Amygdala (tissue), 56 donors: ENCODE data around the gene CC2D2A.

ENCODE experiments used
- DNase-seq, 56 donors: peaks; one replicate each; lab custom pipeline; 2025; lab: John Stamatoyannopoulos, UW

Gene CC2D2A

DNA sequence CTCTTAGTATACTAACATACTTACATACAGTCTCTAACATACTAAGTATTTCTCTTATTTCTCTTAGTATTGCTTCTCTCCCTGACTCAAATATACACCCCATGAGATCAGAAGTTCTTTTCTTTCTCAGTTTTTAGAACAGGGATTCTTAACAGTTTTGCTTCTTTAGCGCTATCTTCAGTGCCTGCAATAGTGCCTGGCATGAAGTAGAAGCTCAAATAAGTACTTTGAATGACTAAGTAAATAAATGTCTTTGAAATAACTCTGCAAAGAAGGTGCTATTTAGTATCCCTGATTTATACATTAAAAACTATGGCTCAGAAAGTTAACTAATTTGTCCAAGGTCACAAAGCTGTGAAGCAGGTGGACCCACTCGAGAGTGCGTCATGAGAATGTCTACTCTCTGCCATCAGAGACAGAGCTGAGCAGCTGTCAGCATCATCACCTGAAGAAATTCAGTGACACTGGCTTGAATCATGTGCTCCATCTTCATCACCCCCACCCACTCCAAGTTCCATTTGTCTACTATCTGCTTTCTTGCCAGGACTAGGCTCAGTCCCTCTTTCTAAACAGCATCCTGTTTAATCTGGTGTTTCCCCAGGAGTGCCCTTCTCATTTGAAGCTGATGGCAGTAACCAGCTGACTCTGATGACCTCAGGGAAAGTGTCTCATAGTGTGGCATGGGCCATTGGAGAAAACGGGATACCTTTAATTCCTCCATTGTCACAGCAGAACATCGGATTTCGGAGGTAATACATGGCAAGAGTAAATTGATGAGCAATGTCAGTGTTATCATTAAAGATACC is 83.1 kb downstream of the CC2D2A start:
- no peak for DNase-seq

- no peak for DNase-seq
Measured at GRCh38 chr4:15556511-15557092, 86.9 kb downstream of the CC2D2A start.

GRCh38 chr4:15557786-15558550 is 88.3 kb downstream of the CC2D2A start:
- DNase-seq = no peak

GRCh38 chr4:15558561-15558960 is 88.9 kb downstream of the CC2D2A start:
- DNase-seq = no peak

DNA sequence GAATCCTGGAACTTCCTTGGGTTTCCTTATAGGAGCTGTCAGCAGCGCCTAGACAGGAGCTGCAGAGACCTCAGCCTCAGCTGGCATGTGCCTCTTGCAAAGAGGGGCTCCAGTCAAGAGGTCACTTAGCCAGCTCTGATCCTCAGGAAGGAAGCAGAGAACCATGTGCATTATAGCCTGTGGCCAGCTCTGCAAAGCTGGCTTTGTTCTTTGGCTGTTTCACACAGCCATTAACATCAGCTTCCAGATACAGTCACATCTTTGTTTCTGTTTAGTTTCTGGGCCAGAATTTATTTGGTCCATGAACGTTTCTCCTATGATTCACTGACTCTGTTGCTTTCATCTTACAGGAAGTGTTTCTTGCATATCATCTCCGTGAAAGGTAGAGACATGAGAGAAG is 92.4 kb downstream of the CC2D2A start:
- peak in 23 of 56 donors; percentile 1 to 60 (median 13) for DNase-seq

DNA sequence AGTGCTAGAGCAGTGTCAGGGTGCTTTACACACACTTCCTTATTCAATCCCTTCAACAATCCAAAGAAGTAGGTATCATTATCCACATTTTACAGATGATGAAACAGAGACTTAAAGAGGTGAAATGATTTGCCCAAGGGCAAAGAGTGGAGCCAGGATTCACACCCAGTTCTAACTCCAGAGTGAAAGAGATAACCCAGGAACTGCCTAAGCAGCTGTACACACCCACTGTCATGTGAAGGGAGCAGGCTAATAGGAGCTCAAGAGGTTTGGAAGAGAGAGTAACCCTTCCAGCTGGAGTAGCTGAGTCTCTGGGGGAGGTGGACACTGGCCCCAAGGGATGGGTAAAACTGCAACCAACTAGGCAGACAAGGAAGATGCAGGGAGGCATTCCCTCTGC is 92.9 kb downstream of the CC2D2A start:
- no peak for DNase-seq

DNA sequence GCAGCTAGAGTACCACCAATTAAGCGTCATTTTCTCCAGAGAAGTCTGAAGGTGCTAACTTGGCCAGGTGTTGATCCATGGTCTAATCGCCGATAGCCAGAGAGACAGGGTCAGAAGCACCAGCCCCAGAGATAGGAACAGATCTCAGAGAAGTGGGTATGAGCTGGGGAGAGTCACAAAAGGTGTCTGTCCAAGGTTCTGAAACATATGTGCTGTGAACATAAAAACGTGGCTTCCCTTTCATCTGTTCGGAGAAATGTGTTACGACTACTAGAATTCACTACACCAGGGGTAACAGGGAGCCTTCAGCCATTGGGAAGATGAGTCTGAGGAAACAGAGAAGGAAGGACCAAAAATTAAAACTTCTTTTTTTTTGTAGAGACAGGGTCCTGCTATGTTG is 94.2 kb downstream of the CC2D2A start:
- DNase-seq = no peak

DNA sequence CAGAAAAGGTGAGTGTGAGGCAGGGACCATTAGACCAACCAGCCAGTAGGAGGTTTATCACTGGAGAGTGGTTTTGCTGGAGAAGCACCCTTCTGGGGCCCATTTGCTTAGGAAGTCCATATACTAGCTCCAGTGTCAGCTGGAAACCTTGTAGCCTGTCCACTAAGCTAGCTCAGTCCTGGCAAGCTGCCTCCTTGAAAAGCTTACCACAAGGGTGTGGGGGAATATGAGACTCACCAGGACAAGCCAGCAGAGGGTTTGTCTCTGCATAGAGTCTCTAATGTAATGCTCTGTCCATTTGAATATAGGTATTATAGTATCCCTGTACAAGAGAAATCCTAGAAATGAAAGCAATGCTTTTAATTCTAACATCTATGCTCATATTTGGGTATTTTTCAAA is 99.1 kb downstream of the CC2D2A start:
- no peak for DNase-seq

GRCh38 chr4:15569746-15570145 is 100.1 kb downstream of the CC2D2A start:
- no peak for DNase-seq

- no peak for DNase-seq
Measured at GRCh38 chr4:15575966-15576365, 106.3 kb downstream of the CC2D2A start.

DNA sequence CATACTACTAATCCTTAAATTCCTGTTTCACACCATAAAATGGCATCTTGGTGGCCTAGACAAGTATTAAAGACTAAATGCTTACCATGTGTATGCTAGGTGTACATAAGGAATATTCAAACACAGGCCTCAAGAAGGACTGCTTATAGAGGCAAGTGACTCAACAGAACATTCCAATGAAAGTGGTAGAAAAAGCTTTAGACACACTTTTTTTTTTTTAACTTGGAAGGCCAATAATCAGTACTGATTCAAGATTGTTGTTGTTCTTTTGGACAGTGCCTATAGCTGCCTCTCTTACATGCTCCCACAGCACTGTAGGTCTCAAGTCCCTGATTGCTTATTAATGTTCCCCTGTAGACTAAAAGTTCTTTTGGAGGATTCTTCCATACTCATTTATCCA is 107.8 kb downstream of the CC2D2A start:
- DNase-seq = no peak

DNA sequence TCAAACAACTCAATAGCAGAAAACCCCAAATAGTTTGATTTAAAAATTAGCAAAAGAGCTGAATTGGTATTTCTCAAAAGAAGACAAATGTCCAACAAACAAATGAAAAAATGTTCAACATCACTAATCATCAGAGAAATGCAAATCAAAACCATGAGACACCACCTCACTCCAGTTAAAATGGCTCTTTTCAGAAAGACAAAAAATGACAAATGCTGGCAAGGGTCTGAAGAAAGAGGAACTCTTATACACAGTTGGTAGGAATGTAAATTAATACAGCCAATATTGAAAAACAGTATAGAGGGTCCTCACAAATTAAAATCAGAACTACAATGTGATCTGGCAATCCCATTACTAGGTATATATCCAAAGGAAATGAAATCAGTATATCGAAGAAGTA is 115.1 kb downstream of the CC2D2A start:
- DNase-seq = no peak

- no peak for DNase-seq
Measured at GRCh38 chr4:15585331-15585730, 115.6 kb downstream of the CC2D2A start.

- DNase-seq = no peak
Measured at GRCh38 chr4:15586066-15586465, 116.4 kb downstream of the CC2D2A start.

GRCh38 chr4:15587649-15588048 is 118.0 kb downstream of the CC2D2A start:
- no peak for DNase-seq

DNA sequence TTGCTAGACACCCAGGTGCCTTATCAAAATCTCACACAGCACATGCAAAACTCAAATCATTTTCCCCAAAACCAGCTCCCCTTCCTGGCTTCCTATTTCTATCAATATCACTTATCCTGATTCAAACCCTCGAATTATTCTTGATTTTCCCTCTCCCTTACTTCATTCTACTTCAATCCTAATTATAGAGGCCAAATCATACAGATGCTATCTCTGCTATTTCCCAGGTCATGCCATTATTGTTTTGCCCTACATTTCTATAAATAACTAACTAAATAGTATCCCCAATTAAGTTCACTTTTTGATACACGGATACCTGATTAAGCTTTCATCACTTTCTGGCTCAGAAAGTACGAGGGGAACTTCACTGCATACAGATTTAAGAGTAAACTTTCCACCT is 123.1 kb downstream of the CC2D2A start:
- DNase-seq = no peak

- DNase-seq = no peak
Measured at GRCh38 chr4:15598644-15599043, 129.0 kb downstream of the CC2D2A start.

GRCh38 chr4:15600176-15600575 is 130.5 kb downstream of the CC2D2A start:
- no peak for DNase-seq

DNA sequence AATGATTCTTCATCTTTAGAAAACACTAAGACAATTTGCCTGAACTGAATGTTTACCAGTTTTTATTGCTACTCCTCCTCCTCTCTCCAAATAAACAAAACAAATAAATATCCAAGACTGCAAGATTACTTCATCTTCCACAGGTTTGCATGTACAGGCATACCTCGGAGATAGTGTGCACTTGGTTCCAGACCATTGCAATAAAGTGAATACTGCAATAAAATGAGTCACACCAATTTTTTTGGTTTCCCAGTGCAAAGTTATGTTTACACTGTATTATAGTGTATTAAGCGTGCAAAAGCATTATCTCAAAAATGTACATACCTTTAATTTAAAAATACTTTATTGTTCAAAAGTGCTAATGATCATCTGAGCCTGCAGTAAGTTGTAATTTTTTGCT is 132.2 kb downstream of the CC2D2A start:
- no peak for DNase-seq

- DNase-seq = no peak
Measured at GRCh38 chr4:15605537-15605936, 135.9 kb downstream of the CC2D2A start.

DNA sequence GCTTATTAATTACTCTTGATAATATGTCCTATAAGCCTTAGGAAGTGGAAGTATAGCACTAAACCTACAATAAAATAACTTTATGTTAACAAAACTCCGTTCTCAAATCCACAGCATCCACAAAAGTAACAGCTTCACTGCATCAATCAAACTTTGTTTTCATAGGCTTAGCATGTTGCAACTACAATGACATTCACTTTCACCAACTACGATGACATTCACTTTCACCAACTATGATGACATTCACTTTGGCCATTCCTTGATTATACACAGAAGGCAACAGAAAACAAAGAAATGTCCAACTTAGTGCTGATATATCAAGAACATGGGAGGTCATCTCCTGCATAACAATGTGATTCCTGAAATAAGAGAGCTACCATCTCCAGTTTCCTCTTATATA is 141.2 kb downstream of the CC2D2A start:
- DNase-seq = no peak

DNA sequence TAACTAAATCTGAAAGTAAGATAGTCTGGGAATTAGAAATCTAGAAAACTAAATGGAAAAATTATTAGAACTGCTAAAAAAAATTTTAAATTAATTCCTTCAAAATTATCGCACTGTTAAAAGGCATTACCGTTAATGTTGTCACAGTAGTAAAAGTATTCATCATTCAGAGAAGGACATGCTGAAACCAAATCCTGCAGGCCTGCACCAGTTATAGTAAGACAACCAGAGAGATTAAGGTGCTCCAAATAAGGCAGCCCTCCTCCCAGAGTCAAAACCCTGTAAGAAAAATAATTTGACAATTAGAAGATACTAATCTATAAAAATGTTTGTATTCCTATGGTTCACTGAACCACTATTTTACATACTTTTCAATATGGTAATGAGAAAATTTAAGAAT is 142.5 kb downstream of the CC2D2A start:
- DNase-seq = no peak
